ENCODE measurements around the gene THTPA.
A peak's percentile ranks its signal among the peaks of the same experiment; 100 is the strongest.
"Not testable (repeated sequence)": the region's sequence is repeated elsewhere in the genome, so short reads cannot be mapped to it uniquely, and the experiment has no call there.

The THTPA gene

GRCh38 chr14:23568021-23568599, 12.0 kb downstream of the THTPA start:
- no peak for DNase-seq

GRCh38 chr14:23568600-23569331, 12.7 kb downstream of the THTPA start:
- no peak for DNase-seq

GRCh38 chr14:23569443-23570151, 13.5 kb downstream of the THTPA start:
- no peak for DNase-seq

DNA sequence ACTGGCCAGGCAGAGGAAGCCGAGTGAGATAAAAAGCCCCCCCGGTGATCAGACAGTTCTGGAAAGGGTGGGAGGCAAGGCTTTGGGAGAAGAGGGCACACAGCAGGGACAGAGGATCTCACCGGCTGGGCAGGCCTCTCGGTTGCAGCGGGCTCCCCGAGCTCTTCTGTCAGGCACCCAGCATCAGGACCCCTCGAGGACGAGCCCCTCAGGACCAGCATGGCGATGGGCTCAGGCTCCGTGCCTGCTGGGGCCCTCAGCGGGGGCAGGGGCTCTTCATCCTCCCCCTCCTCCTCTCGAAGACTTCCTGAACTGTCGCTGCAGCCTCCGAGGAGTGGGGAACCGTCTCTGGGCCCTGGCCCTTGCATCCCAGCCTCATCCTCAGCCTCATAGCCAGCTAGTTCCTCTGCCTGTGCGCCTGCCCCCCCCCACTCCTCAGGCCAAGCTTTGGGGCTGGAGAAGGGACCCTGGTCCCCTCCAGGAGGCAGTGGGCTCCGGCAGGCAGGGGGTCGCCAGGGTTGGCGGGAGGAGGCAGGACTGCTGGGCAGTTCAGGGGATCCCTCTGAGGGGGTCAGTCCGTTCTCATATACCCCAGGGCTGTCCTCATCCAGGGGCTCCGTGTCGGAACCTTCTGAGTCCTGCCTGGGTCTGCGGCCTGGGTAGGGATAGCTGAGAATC, 14.9 kb downstream of the THTPA start:
- no peak for DNase-seq

- no peak for DNase-seq
These were observed 15.8 kb downstream of the THTPA start for GRCh38 chr14:23571701-23572523.

GRCh38 chr14:23572524-23572828, 16.4 kb downstream of the THTPA start:
- no peak for DNase-seq

DNA sequence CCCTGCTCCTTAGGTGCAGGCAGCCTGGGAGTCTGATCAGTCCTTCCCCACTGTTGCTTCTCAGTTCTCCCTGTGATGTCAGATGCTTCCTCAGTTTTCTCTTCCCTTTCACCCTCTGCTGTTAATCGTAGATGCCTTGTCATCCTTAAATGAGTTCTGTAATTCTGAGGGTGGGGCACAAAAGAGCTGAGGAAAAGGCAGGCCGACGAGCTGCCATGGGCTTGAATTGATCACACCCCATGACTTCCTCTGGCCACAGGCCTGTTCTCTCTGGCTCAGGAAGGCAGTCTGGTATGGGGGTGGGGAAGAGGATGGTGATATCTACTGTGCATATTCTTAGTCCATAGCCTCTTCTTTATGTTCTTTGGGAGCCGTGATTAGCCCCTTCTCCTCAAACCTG, 16.8 kb downstream of the THTPA start:
- no peak for DNase-seq

- peak; percentile 21 for DNase-seq
These were observed 17.4 kb downstream of the THTPA start for GRCh38 chr14:23573384-23574015.

- no peak for DNase-seq
These were observed 21.1 kb downstream of the THTPA start for GRCh38 chr14:23577004-23577681.

GRCh38 chr14:23577710-23578392, 21.8 kb downstream of the THTPA start:
- DNase-seq: no peak

- DNase-seq: no peak
These were observed 22.7 kb downstream of the THTPA start, which contains the start of gene JPH4 for GRCh38 chr14:23578560-23579310. Gene JPH4, minus strand, starts transcription at chr14:23578790. Its CDS starts 1,337 bp downstream, at chr14:23577453.

DNA sequence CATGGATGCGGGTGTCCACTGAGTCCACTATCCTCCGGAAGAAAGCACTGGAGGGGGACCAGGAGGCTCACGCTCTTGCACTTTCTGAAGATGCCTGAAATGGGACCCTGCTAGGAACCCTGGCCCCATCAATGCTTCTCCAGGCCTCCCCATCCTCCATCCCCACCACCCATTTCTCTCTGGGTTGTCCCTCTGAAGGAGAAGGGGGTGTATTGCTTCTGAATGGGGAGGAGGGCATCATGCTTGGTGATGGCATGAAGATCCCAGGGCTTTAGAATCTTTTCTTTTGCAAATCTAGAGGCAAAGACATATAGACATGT, 23.2 kb downstream of the THTPA start:
- no peak for DNase-seq

- DNase-seq: no peak
These were observed 23.7 kb downstream of the THTPA start for GRCh38 chr14:23579739-23580138.

GRCh38 chr14:23580152-23580926, 24.3 kb downstream of the THTPA start:
- no peak for DNase-seq

GRCh38 chr14:23580948-23581281, 24.8 kb downstream of the THTPA start:
- no peak for DNase-seq

- DNase-seq: no peak
These were observed 27.1 kb downstream of the THTPA start for GRCh38 chr14:23582906-23583760.

DNA sequence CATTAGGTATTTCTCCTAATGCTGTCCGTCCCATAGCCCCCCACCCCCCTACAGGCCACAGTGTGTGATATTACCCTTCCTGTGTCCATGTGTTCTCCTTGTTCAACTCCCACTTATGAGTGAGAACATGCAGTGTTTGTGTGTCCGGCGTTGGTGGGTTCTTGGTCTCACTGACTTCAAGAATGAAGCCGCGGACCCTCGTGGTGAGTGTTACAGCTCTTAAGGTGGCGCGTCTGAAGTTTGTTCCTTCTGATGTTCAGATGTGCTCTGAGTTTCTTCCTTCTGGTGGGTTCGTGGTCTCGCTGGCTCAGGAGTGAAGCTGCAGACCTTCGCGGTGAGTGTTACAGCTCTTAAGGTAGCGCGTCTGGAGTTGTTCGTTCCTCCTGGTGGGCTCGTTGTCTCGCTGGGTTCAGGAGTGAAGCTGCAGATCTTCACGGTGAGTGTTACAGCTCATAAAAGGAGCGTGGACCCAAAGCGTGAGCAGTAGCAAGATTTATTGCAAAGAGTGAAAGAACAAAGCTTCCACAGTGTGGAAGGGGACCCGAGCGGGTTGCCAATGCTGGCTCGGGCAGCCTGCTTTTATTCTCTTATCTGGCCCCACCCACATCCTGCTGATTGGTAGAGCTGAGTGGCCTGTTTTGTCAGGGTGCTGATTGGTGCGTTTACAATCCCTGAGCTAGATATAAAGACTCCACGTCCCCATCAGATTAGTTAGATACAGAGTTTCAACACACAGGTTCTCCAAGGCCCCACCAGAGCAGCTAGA, 27.9 kb downstream of the THTPA start:
- not testable (repeated sequence) for DNase-seq
